ENCODE data around the gene TMEM128. TPM values are rescaled to one million over a fixed set of nuclear protein-coding genes. Genes with fewer than 3 reads are reported as not detected.

TMEM128 gene
- total and polyA plus RNA-seq, 2 experiments from 2014 or later = 29.9 to 37.1 TPM

DNA sequence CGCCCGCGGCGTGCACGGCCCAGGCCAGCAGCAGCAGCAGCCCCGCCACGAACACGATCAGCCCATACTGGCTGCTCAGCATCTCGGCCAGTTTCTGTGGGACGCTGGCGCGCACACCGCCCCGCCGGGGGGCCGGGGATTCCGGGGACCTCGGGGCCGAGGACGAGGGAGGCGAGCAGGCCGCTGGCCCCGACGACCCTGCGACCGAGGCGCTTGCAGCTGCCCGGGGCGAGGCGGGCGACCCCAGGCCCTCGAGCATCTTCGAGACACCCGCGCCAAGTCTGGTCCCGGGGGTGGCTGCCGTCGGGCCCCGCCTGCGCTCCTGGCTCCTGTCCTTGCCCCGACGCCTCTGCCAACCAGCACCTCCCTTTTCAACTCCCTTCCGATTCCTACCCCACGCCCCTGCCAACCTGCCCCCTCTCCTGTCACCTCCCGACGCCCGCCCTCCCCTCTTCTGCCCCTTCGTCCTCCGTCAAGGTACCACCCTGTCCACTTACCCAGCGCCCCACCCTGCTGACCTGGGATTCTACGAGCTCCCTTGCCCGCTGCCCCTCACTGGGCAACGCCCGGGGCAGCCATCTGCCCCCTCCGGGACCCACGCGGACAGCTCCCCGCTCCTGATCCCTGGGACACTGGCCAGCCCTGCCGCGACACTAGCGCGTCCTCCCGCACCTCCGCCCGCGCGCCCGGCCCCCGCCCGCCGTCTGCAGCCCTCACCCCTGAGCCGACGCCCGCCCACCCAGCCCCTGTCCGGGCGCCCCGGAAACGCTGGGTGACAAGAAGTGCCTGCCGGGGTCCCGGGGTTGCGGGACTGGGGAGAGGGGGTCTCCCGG is 21.2 kb downstream of the TMEM128 start, which contains the start of gene OTOP1:
TSS of gene OTOP1 (minus strand) at position 324 of the 833 bp plus-strand sequence. CDS start at position 259, 65 bp downstream.
- no peak within 1 kb of the TSS for H3K4me3 ChIP-seq
- H3K9me2 ChIP-seq (replicated peaks; ENCODE audit: insufficient read depth) = no peaks in the 10 kb centered on the region
- H2AFZ ChIP-seq = no peak within 1 kb of the TSS
- H3K36me3 ChIP-seq (replicated peaks; ENCODE audit: insufficient read depth, low read depth) = no peaks in the 10 kb centered on the region
- whole genome bisulfite sequencing (ENCODE audit: low lambda C conversion rate, missing lambda C conversion rate) = 29% methylated on average over 21 of the region's 82 CpGs
- no peaks in the 10 kb centered on the region for H3K79me2 ChIP-seq
- H3K9me3 ChIP-seq (ENCODE audit: low read depth) = no peaks in the 10 kb centered on the region
- H3K27me3 ChIP-seq = peaks cover 68% of the 10 kb centered on the region
- DNase-seq (ENCODE audit: low spot score) = no peak
- no peak within 1 kb of the TSS for H3K4me2 ChIP-seq
- H3K4me1 ChIP-seq (ENCODE audit: insufficient read depth) = no peaks in the 10 kb centered on the region
- H4K20me1 ChIP-seq (ENCODE audit: insufficient read depth, poor library complexity, severe bottlenecking) = no peaks in the 10 kb centered on the region
- TF ChIP-seq EZH2 (IDR thresholded peaks at IDR 0.05; ENCODE audit: borderline replicate concordance) (no peak), CTCF (IDR thresholded peaks at IDR 0.05; ENCODE audit: poor library complexity) (no peak), EZH2phosphoT487 (IDR thresholded peaks at IDR 0.05; ENCODE audit: low read depth, severe bottlenecking, unreplicated experiment) (no peak)
- H3K27ac ChIP-seq = no peak within 1 kb of the TSS

- no peak overlapping the region for H2AFZ ChIP-seq
- H3K4me2 ChIP-seq = no peak overlapping the region
- no peaks in the 10 kb centered on the region for H3K79me2 ChIP-seq
- no peaks in the 10 kb centered on the region for H4K20me1 ChIP-seq (ENCODE audit: insufficient read depth, poor library complexity, severe bottlenecking)
- no peak overlapping the region for H3K27ac ChIP-seq
- H3K27me3 ChIP-seq = peaks cover 73% of the 10 kb centered on the region
- H3K36me3 ChIP-seq (replicated peaks; ENCODE audit: insufficient read depth, low read depth) = no peaks in the 10 kb centered on the region
- no peak for DNase-seq (ENCODE audit: low spot score)
- no peaks in the 10 kb centered on the region for H3K4me1 ChIP-seq (ENCODE audit: insufficient read depth)
- H3K4me3 ChIP-seq = no peak overlapping the region
- no peak for TF ChIP-seq EZH2phosphoT487 (IDR thresholded peaks at IDR 0.05; ENCODE audit: low read depth, severe bottlenecking, unreplicated experiment)
- TF ChIP-seq CTCF (IDR thresholded peaks at IDR 0.05; ENCODE audit: poor library complexity) = no peak
- no peak for TF ChIP-seq EZH2 (IDR thresholded peaks at IDR 0.05; ENCODE audit: borderline replicate concordance)
- WGBS (ENCODE audit: low lambda C conversion rate, missing lambda C conversion rate) = 28% methylated on average over 33 of the region's 41 CpGs
- no peaks in the 10 kb centered on the region for H3K9me3 ChIP-seq (ENCODE audit: low read depth)
- no peaks in the 10 kb centered on the region for H3K9me2 ChIP-seq (replicated peaks; ENCODE audit: insufficient read depth)
These were observed 22.0 kb downstream of the TMEM128 start for GRCh38 chr4:4225915-4226605.

DNA sequence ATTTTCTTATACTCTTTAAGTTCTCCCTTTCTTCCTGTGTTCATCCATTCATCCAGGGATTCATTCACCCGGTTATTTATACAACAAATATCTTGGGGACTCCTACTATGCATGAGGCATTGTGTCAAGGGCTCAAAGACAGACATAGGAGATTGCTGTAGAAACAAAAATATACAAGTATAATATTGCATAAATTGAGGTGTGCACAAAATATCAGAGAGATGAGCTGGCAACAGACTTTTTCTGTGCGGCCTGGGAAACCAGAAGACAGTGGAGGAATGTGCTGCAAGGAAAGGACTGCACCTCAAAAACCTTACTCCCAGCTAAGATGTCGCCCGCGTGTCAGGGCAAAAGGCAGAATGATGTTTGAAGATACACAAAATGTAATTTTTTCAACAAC is 30.9 kb downstream of the TMEM128 start:
- Histone ChIP-seq H3K27me3 (peaks cover 11% of the 10 kb centered on the region), H2AFZ (no peak overlapping the region), H3K4me3 (no peak overlapping the region), H3K9me3 (ENCODE audit: low read depth) (no peaks in the 10 kb centered on the region), H3K4me1 (ENCODE audit: insufficient read depth) (no peaks in the 10 kb centered on the region), H3K27ac (no peak overlapping the region), H3K4me2 (no peak overlapping the region), H3K36me3 (replicated peaks; ENCODE audit: insufficient read depth, low read depth) (no peaks in the 10 kb centered on the region), H3K9me2 (replicated peaks; ENCODE audit: insufficient read depth) (no peaks in the 10 kb centered on the region), H3K79me2 (no peaks in the 10 kb centered on the region), H4K20me1 (ENCODE audit: insufficient read depth, poor library complexity, severe bottlenecking) (no peaks in the 10 kb centered on the region)
- WGBS (ENCODE audit: low lambda C conversion rate, missing lambda C conversion rate) = 85% methylated on average over 5 of the region's 5 CpGs
- DNase-seq (ENCODE audit: low spot score) = no peak
- TF ChIP-seq EZH2phosphoT487 (IDR thresholded peaks at IDR 0.05; ENCODE audit: low read depth, severe bottlenecking, unreplicated experiment) (no peak), EZH2 (IDR thresholded peaks at IDR 0.05; ENCODE audit: borderline replicate concordance) (no peak), CTCF (IDR thresholded peaks at IDR 0.05; ENCODE audit: poor library complexity) (no peak)
